NCI-H1048 (cell line): Measurements from ENCODE around the gene DPYSL4.
A peak's percentile ranks its signal among the peaks of the same experiment; 100 is the strongest.

Source experiments
- DNase-seq: peaks from one replicate; lab custom pipeline; 2025; lab: John Stamatoyannopoulos, UW

DPYSL4 gene

DNA sequence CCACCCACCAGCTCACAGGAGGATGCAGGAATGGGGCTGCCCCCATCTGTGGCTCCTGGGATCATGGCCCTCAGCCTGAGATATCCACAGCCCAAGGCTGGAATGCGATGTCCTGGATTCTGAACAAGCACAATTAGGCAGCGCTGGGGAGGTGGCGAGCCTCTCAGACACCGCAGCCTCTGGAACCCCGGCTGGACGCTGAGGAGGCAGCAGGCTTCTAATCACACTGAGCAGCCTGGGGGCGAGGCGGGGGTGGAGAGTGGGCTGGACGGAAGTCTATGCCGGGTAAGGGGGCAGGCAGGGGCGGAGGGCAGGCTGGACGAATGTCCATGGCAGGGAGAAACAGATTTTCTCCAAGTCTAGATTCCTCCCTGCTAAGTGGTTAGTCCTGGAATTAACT, 56.4 kb downstream of the DPYSL4 start:
- no peak for DNase-seq

GRCh38 chr10:132243626-132244025, 56.9 kb downstream of the DPYSL4 start:
- no peak for DNase-seq

DNA sequence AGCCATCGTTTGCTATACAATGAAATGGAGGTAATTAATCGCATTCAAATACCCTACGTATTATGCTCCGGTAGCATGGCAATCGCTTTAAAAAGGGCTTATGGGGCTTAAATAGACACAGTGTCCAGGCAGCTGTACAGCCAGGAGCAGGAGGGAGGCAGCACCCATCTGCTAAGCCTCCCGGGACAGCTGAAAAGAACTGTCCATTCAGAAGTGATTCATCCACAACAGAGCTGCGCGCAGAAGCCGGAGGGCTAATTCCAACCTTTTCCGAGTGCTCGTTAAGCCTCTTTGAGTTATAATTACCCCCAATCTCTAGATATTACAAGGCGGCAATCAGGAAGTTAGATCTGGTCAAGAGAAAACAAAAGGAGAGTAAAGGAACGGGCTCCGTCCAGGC, 58.3 kb downstream of the DPYSL4 start:
- no peak for DNase-seq

GRCh38 chr10:132246296-132246695, 59.5 kb downstream of the DPYSL4 start:
- no peak for DNase-seq

DNA sequence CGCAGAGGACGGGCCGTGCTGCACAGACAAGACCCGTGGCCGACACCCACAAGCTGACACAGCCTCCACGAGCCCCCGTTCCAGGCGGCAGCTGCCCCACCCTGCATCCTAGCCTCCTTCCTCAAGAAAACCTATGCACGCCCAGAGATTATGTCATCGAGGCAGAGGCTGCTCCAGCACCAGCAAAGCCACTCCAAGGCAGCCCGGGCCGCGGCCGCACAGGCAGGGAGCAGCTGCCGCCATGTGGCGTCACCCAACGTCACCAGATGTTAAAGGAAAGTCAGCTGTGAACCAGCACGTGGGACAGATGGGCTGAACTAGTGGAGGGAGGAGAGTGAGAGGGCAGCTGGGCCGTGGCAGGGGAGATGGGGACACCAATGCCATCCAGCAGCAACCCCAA, 61.2 kb downstream of the DPYSL4 start:
- no peak for DNase-seq

DNA sequence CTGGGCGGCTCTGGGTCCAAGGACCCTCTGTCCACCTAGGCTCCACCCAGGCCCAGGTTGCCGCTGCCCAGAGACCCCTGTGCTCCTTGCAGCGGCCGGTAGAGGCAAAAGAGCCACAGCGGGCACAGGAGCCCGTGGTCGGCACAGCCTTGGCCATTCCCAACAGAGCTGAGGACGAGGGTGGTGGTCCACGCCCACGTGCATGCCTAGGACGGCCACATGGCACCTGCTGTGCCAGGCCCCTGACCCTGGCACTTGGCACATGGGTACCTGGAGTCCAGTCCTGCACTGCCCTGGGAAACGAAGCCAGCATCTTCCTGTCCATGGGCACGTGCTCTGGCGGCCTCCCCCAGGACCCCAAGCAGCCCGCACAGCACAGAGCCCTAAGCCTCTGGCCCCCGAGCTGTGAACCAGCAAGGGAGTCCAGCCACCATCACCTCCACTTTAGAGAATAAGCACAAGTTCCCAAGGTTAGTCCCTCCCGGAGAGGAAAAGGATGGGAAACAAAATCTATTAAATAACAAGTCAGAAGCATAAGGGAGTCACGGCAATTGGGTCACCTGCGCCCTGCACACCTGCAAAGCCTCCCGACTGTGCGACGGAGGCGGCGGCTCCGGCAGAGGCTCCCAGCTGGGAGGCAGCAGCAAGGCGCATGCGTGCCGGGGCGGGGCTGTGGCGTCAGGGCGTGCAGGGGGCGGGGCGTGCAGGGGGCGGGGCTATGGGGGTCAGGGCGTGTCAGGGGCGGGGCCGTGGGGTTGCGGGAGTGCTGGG, 61.9 kb downstream of the DPYSL4 start:
- DNase-seq = peak; percentile 46

DNA sequence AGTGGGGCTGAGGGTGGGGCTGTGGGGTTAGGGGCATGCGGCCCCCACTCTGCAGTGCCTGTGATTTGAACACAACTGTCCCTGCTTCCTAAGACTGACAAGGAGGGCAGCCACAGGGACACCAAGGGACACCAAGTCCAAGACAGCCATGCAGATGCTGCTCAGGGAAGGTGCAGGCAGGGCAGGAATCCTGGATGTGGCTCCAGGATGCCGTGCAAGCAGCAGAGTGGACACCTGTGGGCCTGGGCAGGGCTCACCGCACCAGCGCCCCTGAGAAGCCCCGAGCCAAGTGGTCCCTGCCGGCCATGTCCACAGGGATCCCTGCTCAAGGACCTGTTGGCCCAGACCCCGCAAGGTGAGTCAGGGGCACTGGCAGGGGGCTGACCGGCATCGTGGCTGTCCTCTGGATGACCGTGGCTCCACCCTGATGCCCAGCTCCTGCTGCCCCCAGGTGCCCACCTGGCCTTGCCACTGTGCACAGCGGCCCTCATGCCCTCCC, 62.5 kb downstream of the DPYSL4 start:
- no peak for DNase-seq

DNA sequence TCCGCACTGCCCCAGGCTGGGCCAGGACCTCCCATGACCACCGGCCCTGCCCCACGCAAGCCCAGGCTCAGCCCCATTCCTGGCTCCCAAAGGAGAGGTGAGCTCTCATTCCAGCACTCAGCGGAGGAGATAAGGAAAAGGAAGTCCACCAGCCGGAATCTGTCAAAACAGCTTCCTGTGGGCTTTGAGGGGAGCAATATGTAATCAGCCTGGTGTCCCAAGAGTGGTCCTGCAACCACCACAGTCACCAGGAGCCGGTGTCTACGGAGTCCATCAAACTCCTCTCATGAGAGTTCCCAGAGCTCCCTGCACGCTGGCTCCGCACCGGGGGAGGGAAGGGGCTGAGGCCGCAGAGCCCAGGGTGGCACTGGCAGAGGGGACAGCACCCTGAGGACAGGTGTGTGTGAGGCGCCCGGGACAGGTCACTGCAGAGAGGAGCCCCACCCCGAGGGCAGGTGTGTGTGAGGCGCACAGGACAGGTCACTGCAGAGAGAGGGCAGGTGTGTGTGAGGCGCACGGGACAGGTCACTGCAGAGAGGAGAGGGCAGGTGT, 63.2 kb downstream of the DPYSL4 start:
- no peak for DNase-seq

DNA sequence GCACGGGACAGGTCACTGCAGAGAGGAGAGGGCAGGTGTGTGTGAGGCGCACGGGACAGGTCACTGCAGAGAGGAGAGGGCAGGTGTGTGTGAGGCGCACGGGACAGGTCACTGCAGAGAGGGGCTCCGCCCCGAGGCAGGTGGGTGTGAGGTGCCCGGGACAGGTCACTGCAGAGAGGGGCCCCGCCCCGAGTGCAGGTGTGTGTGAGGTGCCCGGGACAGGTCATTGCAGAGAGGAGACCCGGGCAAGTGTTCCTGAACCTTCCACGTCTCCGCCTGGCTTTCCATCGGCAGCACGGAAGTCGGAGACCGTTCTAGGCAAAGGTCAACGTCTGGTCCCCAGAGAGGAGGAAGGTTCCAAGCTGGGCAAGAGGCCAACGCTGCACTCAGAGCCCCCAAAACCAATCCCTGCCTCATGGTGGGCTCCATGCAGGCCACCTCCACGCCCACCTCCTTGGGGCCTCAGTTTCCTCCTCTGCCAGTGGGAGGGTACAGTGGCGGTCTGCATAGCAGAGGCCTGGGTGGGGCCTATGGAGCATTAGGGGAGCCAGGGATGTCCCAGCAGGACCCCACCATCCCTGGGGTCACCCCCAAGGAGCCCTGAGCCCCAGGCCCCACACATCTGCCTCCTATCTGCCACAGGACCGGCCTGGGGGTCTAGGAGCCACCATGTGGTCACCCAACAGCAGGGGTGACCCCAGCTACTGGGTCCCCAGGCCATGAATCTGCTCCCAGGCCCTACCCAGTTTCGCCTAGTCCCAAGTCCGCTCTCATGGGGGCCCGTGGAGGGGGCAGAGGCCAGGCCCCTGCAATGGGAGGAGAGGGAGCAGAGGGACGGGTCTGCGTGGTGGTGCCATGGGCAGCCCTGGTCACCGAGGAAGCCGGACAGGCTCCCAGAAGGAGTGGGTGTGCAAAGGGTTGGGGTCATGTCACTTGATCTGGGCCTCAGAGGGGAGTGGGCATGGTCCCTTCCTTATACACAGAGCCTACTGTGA, 64.0 kb downstream of the DPYSL4 start:
- no peak for DNase-seq

DNA sequence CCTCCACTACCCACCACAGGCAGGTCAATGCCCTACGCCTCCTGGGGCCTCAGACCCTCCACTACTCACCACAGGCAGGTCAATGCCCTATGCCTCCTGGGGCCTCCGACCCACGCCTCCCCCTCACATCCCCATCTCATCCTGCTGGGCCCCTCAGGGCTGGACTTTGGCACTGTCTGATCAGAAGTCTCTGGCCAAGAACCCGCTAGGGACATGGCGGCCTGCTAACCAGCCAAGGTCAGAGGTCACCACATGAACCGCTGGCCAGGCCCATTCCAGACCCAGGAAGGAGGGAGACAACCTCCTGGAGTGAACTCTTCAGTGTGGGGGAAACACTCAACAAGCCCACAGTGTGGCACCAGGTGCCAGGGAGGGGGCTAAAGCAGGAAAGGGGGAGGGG, 65.2 kb downstream of the DPYSL4 start:
- no peak for DNase-seq

GRCh38 chr10:132252412-132252811, 65.7 kb downstream of the DPYSL4 start:
- DNase-seq = no peak

- no peak for DNase-seq
Observed at GRCh38 chr10:132253092-132253687, 66.4 kb downstream of the DPYSL4 start.

DNA sequence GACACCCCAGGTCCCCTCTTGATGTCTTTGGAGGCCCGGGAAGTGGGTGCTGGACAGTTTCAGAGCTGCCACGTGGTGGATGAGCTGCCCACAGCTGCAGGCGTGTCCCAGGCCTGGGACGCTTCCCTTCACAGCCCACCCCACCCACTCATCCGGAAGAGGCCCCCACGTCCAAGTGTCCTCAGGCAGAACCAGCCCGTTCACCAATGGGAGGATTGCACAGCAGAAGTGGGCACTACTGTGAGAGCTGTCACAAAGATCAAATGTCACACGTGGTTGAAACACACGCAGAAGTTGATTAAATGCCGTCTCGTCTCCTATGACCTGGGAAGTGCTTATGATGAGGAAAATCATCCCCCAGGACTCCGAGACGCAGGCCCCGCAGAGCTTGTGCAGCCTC, 68.1 kb downstream of the DPYSL4 start:
- DNase-seq = no peak
